T-helper 9 cell (primary cell): Measurements from ENCODE around the gene HYDIN.
"Not testable (repeated sequence)": the region's sequence is repeated elsewhere in the genome, so short reads cannot be mapped to it uniquely, and the experiment has no call there.

Experiments used
- DNase-seq: peaks from one replicate; pipeline ENCODE4 v3.0.0-alpha.2; 2020

Gene HYDIN

DNA sequence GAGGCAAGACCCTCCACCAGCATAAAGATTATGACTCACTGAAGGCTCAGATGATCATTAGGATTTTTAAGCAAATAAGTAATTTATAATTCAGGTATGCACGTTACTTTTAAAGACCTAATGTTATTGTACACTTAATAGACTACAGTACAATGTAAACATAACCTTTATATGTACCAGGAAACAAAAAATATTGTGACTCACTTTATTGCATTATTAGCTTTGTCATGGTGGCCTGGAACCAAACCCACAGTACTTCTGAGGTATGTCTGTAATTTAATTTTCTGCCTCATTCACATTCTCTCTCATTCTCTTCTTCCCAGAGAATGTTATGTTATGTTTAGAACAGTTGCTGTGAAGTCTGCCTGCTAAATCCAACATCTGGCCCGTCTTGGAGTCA, 407.8 kb downstream of the HYDIN start:
- not testable (repeated sequence) for DNase-seq

DNA sequence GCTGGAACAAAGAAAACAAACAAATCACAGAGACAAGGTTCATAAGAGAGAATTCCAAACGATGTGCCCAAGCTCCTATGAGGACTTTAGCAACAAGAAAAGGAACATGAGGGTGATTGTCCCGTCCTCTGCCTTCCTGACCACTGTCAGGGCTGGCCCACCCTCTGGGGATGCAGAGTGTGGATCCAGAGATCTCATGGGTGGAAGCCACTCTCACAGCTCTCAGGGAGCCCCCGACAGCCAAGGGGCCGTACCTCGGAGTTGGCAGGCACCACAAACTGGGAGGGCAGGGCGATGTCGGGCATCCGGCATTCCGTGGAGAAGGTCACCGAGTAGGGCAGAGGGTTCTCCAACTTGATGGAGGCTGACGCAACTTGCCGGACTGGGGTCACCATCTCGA, 412.4 kb downstream of the HYDIN start:
- DNase-seq, result not testable (repeated sequence)

DNA sequence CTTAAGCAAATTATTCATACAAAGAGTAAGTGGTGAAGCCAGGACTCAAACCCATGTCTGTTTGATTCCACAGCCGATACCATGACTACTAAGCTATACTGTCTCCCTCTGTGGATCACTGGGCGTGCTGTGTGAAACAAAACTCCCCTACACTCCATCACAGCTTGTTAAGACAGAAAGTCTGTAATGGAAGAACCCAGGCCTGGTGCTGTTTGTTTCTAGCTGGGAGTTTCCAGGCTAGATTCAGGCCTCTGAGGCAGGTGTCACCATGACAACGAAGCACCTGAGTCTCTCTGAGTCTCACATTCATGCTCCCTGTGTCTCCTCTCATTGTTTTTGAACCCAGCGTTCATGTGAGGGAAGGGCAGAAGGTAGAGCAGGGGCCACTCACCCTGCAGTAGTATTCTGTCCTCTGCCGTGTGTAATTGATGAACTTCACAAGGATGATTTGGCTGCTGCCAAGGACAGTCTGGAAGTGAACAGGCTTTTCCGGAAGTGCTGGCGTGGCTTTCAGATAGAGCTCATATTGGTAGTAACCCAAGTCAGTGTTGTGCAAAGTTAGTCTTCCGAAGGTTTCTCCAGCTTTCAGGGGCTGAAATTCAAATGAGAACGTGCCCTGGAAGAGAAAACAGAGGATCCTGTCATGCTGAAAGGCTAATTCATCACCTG, 421.0 kb downstream of the HYDIN start:
- no peak for DNase-seq

DNA sequence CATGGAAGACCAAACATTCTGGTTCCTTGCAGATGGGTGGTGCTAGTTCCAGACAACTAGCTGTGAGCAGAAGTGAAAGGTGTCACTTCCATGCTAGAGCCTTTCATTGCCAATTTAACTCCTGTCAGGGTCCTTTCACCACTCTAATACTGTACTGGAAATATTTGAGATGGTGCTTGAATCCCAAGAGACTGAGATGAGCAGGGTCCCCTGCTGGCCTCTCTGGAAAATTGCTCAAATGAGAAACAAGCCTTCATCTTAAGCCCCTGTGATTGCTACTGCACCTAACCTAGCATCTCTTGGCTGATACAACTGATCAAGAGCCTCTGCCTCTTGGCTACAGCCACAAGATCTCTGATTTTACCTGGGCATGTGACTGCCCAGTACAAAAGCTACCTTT, 422.2 kb downstream of the HYDIN start:
- DNase-seq, result no peak

DNA sequence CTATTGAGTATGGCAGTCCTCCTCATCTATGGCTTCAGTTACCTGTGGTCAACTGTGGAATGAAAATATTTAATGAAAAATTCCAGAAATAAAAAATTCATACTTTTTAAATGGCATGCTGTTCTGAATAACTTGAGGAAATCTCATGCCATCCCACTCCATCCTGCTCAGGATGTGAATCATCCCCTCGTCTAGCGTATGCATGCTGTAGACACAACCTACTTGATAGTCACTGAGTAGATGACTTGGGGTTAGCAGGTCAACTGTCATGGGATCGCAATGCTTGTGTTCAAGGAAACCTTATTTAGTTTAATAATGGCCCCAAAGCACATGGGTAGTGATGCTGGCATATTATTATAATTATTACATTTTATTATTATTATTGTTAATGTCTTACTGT, 424.7 kb downstream of the HYDIN start:
- DNase-seq, result no peak

DNA sequence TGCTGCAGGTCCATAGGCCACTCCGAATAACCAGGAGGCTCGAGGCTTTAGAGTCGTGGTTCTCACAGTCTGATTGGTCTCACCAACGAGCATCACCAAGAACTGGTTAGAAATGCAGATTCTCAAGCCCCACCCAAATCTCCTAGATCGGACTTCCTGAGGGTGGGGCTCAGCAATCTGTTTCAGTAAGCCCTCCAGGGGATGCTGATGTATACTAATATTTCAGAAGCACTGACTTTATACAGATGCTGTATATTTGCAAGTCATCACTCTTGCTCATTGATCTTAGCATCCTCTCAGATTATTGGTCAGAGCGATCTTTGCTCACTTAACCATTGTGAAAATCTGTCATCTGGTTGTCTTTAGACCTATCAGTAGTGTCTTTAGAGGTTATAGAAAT, 425.1 kb downstream of the HYDIN start:
- no peak for DNase-seq

DNA sequence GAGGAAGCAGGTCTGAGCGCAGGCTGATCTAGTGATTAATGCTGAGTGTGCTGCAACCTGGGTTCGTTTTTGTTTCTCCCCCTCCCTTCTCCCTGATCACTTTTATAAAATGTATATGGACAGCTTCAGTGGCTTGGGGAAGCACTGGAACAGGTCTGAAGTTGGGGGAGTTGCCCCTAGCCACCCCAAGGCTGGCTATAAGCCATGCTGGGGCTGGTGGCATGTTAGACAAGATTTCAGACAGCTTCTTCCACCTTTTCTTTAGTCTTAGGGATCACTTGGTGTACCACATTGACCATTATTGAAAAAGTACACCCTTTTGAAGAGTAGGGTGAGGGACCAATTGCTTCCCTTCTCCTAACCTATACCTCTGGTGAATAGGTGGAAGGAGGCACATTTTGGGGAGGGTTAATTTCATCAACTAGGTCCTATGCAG, 425.8 kb downstream of the HYDIN start:
- no peak for DNase-seq

DNA sequence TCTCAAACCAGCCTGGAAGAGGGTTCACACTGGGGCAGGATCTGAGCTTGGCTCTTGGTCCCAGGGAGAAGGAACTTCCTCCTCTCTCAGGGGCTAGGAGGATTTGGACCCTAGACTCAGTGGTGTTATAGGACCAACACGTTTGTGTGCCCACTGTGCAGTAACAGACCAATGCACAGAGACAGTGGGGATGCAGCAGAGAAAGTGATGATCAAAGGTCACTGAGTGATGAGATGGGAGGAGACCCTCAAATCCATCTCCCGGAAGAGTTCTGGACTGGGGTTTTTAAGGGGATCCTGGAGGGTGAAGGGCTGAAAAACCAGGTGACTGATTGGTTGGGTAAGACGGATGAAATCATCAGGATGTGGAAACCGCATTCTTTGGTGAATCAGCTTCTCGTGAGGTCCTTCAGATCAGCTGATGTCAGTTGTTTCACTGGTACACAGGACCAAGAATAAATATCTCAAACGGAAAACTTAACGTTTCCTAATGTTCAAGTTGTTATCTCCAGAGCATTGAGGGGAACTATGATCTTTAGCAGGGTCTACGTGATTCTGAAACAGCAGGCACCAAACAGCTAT, 426.3 kb downstream of the HYDIN start:
- no peak for DNase-seq

DNA sequence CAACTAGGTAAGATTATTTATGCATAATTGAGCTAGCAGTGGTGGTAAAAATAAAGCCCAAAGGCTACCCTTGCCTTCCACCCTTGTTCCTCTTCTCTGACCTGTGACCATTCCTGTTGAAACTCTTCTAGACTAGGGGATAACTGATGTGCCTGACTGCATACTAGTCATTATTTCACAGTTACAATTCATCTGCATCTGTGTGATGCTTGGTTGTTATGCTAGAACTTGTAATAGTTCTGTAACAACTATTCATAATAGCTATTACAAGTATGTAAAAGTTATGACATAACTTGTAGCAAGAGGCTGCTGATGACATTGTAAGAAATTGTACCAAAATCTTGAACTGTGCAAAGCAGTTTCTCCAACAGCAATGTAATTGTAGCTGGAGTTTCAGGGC, 427.2 kb downstream of the HYDIN start:
- no peak for DNase-seq

DNA sequence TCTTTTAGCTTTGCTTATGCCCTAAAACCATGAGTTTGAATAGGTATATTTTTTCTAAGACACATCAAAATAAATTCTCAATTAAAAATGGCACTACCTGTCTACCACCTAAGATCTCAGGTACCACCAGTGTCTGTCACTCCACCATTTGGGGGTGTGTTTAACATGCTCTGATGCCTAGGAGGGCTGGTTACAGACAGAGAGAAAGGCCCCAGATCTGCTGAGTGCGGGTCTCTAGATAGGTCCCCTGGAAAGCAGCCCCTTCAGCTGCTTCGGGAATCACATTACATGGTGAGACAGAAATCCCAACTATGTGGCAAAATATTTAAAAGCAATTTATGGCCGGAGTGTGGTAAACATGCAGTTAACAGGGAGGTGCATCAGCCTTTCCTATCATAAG, 428.9 kb downstream of the HYDIN start:
- DNase-seq, result no peak

DNA sequence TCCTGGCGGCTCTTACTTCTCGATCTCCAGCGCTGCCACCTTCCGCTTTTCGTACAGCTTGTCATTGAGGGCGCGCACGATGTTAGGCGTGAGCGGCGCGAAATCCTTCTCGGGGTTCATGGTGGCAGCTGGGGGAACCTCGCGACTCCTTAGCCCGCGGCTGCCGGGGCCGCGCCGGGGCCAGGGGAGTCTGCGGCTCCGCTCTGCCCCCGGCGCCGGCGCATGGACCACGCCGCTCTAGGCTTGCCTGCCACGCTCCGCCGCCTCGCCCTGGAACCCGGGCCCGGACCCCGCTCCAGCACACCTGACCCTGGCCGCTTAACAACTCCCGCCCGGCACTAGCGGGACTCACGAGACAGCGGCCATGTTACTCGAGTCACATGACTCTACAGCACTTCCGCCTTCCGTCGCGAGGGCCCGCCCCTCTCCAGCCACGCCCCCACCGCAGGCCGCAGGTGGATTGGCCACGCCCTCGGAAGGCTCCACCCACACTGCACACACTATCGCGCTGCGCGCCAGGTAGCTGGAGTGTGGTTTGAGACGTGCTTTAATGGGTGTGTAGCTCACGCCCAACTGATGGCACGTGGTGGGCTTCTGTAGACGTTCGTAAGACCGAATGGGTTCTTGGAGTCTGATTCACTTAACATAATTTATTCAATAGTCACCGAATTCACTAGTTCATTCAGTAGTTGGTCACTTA, 429.6 kb downstream of the HYDIN start, which contains the start of gene VAC14:
Gene VAC14 (minus strand): TSS at position 378 of the 700 bp plus-strand sequence. CDS start 258 bp downstream, at position 120.
- peak; percentile 97 for DNase-seq

DNA sequence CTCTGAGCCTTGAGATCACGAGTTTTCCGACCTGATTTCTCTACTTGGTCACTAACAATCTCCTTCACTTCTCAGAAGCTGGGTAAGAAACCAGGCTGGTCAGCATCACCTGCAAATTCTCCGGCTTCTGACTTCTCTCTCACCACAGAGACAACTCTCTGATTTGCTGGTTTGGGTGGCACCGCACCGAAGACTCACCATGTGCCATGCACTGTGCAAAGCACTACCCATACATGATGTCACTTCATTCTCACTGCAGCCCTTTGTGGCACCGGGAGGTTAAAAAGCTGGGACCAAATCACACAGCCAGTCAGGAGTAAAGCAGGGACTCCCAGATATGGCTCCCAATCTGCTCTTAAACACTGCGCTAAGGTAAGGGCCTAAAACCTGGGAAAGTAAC, 430.2 kb downstream of the HYDIN start:
- DNase-seq, result no peak

DNA sequence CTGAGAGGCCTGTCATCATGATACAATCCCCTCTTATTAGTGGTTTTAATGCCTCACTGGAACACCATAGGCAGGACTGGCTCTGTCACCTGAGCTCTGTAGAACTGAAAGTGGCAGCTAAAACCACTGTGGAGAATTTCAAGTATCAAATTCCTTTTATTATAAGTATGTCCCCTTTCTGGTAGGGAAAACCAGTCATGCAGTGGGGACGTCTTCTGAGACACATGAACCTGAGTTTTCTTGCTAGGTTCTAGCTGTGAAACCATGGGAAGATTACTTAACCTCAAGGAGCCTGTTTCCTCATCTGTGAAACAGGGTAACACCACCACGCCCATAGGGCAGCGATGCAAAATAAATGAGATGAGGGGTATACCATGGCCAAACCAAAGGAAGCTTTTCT, 434.2 kb downstream of the HYDIN start:
- DNase-seq, result no peak

DNA sequence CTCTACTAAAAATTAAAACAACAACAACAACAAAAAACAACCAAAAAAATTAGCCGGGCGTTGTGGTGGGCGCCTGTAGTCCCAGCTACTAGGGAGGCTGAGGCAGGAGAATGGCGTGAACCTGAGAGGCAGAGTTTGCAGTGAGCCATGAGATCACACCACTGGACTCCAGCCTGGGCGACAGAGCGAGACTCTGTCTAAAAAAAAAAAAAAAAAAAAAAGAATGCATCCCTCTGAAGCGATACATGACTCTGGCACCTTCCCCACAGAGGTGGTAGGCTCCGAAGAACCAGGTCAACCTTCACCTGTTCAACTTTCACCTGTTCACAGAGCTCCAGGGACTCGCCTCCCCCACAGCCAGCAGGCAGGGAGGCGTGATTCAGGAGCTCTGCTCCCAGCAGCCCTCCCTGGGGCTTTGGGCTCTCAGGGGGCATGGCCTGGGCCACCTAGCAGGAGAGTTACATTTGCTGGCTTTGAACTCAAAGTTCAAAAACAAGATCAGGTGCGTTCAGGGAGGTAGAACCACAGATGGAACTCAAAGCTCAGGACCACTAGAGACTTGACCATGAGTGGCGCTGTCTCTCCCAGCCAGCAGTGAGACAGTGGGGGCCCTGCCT, 435.1 kb downstream of the HYDIN start:
- no peak for DNase-seq

DNA sequence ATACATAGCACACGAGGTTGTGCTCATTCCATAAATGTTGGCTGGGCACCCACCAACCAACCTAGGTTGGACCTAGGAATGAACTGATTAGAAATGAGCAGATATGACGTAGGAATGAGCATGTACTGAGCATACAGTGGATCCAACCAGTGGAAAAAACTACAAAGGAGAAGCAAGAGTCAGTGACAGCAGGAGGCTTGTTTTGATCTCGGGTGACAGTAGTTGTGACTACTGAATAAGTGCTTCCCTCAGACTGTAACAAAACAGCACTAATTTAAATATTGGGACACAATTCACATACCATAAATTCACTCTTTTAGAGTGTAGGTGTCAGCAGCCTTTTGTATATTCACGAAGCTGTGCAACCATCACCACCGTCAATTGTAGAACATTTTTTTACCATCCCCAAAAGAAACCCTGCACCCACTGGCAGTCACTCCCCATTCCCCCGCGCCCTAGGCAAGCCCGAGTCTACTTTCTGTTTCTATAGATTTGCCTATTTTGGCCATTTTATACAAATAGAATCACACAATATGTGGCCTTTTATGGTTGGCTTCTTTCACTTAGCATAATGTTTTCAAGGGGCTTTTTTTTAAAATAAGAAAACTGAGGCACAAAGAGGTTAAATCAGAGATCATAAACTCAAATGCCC, 436.5 kb downstream of the HYDIN start:
- no peak for DNase-seq

DNA sequence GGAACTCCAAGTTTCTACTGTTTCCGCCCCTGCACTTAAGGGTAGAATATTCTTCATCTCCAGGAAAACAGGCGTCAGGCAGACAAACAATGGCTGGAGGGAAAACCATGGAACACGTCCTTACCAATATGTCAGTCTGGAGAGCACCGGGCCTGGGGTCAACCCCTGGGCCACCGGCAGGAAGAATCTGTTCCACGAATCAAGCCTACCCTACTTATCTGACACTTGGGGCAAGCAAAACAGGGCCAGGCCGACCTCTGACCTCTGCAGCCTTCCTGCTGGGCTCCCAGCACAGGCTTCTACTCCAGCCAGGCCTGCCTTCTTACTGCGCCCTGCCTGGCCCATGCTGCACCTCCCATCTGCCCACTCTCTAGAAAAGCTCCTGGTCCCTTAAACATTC, 439.7 kb downstream of the HYDIN start:
- DNase-seq, result no peak

DNA sequence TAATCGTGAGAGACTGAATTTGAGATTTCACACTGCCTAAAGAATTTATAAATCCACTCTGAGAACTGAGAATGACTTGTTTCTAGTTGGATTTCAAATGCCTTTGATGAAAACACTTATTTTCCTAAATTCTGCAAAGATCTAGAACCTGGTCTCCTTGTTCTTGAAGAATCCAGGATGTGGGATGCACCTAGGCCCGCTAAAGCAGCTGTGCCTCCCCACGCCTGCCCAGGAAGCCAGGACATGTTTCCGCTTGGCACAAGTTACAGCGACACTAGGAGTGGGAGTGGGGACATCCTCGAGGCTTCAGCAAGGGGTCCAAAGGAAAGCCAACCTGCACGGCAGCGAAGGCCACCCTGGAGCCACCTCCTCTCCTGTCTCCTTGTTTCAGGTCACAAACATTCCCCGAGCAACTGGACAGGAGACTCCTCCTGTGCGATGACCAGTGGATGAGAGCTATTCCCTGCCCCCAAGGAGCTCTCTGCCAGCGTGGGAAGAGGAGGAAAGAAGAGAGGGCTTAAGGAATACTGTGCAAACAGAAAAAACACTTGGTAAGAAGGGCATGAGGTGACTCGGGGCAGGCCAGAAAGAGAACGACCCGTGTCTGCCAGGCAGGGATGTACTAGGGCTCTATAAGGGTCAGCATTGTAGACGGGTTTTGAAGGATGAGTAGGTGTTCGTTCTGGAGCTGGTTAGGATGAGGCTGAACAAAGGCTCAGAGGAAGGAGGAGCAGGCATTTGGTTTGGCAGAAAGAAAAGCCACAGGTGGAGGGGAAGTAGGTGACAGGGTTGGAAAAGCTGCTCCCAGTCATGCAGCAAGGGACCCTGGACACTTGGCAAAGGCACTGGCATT, 440.7 kb downstream of the HYDIN start:
- DNase-seq, result no peak

DNA sequence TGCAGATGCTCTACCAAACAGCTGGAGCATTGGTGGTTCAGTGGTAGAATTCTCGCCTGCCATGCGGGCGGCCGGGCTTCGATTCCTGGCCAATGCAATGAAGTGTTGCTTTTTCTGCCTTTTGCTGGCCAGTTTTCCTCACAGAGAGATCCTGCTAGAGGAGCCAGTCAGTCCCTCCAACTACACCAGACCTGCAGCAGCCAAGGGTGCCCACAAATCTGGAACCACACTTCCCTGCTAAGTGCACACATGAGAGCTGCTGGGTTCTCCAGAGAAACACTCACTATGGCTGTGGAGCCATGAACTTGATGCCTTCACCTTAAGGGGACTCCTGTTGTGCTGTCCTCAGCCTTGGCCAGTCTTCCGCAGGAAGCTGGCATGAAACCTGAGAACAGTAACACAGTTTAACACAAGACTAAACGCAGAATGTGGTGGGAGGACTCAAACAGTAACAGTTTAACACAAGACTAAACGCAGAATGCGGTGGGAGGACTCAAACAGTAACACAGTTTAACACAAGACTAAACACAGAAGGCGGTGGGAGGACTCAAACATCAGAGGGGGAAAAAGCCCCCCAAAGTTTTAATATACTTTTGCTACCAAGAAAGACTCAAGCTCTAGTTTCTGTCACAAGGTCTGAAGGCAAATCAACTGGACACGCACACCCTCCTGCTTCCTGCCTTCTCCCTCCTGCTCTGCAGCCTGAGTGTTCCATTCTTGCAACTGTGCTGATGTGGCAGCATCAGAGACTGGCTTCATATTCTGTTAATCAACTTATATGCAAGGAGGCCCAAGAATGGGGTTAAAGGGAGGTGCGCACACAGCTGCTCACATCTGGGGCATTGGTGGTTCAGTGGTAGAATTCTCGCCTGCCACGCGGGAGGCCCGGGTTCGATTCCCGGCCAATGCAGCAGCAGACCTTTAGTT, 441.6 kb downstream of the HYDIN start:
- no peak for DNase-seq

DNA sequence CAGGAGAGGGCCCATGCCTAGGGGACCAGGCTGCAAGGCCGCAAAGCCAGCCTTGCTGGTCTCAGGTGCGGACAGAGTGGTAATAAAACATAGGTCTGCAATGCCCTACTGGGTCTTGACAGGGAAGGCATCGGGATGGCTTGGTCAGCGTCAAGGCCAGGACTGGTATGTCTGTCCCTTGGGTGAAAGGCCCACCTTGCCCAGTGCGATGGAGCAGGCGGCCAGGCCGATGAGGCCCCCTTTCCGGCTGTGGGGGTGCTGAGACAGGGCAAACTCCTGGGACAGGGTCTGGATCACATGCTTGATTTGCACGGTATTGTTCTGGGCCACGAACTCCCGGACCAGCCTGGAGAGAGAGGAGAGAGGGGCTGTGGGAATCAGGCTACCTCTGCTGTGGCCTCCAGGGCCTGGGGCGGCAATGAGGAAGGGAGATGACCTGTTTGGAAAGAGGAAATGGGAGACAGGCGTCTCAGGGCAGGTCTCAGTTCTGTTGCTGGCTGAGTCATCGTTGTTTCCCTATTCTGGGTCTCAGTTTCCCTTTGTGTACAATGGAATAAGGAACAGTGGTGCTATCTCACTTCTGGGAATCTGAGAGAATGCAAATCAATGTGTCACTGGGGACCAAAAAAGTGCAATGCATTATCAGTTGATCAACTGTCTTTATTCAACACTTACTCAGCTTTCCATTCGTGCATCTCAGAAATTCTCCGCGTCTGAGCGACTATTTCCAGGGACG, 444.3 kb downstream of the HYDIN start:
- no peak for DNase-seq
